ENCODE measurements around the gene KREMEN1.
A peak's percentile ranks its signal among the peaks of the same experiment; 100 is the strongest.

The KREMEN1 gene

GRCh38 chr22:29158546-29158945, 85.7 kb downstream of the KREMEN1 start:
- Histone ChIP-seq H3K4me3 (ENCODE audit: insufficient read depth, low read depth, low read length, poor library complexity, severe bottlenecking) (no peak overlapping the region), H3K27ac (ENCODE audit: insufficient read depth, low read length, poor library complexity, severe bottlenecking) (no peak overlapping the region), H3K27me3 (replicated peaks; ENCODE audit: control insufficient read depth, insufficient read depth, low read length, poor library complexity, severe bottlenecking) (peaks cover 7% of the 10 kb centered on the region), H3K36me3 (ENCODE audit: control insufficient read depth, insufficient read depth, low read length) (no peaks in the 10 kb centered on the region), H3K4me1 (ENCODE audit: control insufficient read depth, insufficient read depth, low read length, poor library complexity, severe bottlenecking) (peaks cover 4% of the 10 kb centered on the region), H3K9me3 (ENCODE audit: control insufficient read depth, low read length) (no peaks in the 10 kb centered on the region)
- DNase-seq, result no peak

- Histone ChIP-seq H3K36me3 (ENCODE audit: control insufficient read depth, insufficient read depth, low read length) (no peaks in the 10 kb centered on the region), H3K27me3 (replicated peaks; ENCODE audit: control insufficient read depth, insufficient read depth, low read length, poor library complexity, severe bottlenecking) (no peaks in the 10 kb centered on the region), H3K4me3 (ENCODE audit: insufficient read depth, low read depth, low read length, poor library complexity, severe bottlenecking) (no peak overlapping the region), H3K9me3 (ENCODE audit: control insufficient read depth, low read length) (no peaks in the 10 kb centered on the region), H3K27ac (ENCODE audit: insufficient read depth, low read length, poor library complexity, severe bottlenecking) (no peak overlapping the region), H3K4me1 (ENCODE audit: control insufficient read depth, insufficient read depth, low read length, poor library complexity, severe bottlenecking) (peaks cover 8% of the 10 kb centered on the region)
- no peak for DNase-seq
Observed at GRCh38 chr22:29163808-29164207, 91.0 kb downstream of the KREMEN1 start.

GRCh38 chr22:29165321-29166060, 92.7 kb downstream of the KREMEN1 start:
- Histone ChIP-seq H3K27me3 (replicated peaks; ENCODE audit: control insufficient read depth, insufficient read depth, low read length, poor library complexity, severe bottlenecking) (no peaks in the 10 kb centered on the region), H3K4me1 (ENCODE audit: control insufficient read depth, insufficient read depth, low read length, poor library complexity, severe bottlenecking) (peaks cover 8% of the 10 kb centered on the region), H3K36me3 (ENCODE audit: control insufficient read depth, insufficient read depth, low read length) (no peaks in the 10 kb centered on the region), H3K4me3 (ENCODE audit: insufficient read depth, low read depth, low read length, poor library complexity, severe bottlenecking) (no peak overlapping the region), H3K9me3 (ENCODE audit: control insufficient read depth, low read length) (no peaks in the 10 kb centered on the region), H3K27ac (ENCODE audit: insufficient read depth, low read length, poor library complexity, severe bottlenecking) (no peak overlapping the region)
- DNase-seq, result no peak

- H3K27me3 ChIP-seq (replicated peaks; ENCODE audit: control insufficient read depth, insufficient read depth, low read length, poor library complexity, severe bottlenecking), result no peaks in the 10 kb centered on the region
- no peak for DNase-seq
Observed at GRCh38 chr22:29166180-29166579, 93.3 kb downstream of the KREMEN1 start.

GRCh38 chr22:29167032-29167911, 94.4 kb downstream of the KREMEN1 start:
- peak in 2 of 3 donors; percentile 5 to 9 for DNase-seq

More at GRCh38 chr22:29166180-29166579, 93.3 kb downstream of the KREMEN1 start:
- H3K36me3 ChIP-seq (ENCODE audit: control insufficient read depth, insufficient read depth, low read length), result no peaks in the 10 kb centered on the region
- H3K4me3 ChIP-seq (ENCODE audit: insufficient read depth, low read depth, low read length, poor library complexity, severe bottlenecking), result no peak overlapping the region
- H3K27ac ChIP-seq (ENCODE audit: insufficient read depth, low read length, poor library complexity, severe bottlenecking), result no peak overlapping the region
- H3K9me3 ChIP-seq (ENCODE audit: control insufficient read depth, low read length), result no peaks in the 10 kb centered on the region
- peaks cover 8% of the 10 kb centered on the region for H3K4me1 ChIP-seq (ENCODE audit: control insufficient read depth, insufficient read depth, low read length, poor library complexity, severe bottlenecking)

GRCh38 chr22:29171721-29172120, 98.9 kb downstream of the KREMEN1 start:
- H3K9me3 ChIP-seq (ENCODE audit: control insufficient read depth, low read length), result no peaks in the 10 kb centered on the region
- DNase-seq, result no peak
- no peaks in the 10 kb centered on the region for H3K36me3 ChIP-seq (ENCODE audit: control insufficient read depth, insufficient read depth, low read length)
- H3K4me1 ChIP-seq (ENCODE audit: control insufficient read depth, insufficient read depth, low read length, poor library complexity, severe bottlenecking), result peaks cover 7% of the 10 kb centered on the region
- H3K4me3 ChIP-seq (ENCODE audit: insufficient read depth, low read depth, low read length, poor library complexity, severe bottlenecking), result no peak overlapping the region
- H3K27me3 ChIP-seq (replicated peaks; ENCODE audit: control insufficient read depth, insufficient read depth, low read length, poor library complexity, severe bottlenecking), result no peaks in the 10 kb centered on the region
- H3K27ac ChIP-seq (ENCODE audit: insufficient read depth, low read length, poor library complexity, severe bottlenecking), result no peak overlapping the region

More at GRCh38 chr22:29167032-29167911, 94.4 kb downstream of the KREMEN1 start:
- H3K9me3 ChIP-seq (ENCODE audit: control insufficient read depth, low read length), result no peaks in the 10 kb centered on the region
- H3K27ac ChIP-seq (ENCODE audit: insufficient read depth, low read length, poor library complexity, severe bottlenecking), result no peak overlapping the region
- no peak overlapping the region for H3K4me3 ChIP-seq (ENCODE audit: insufficient read depth, low read depth, low read length, poor library complexity, severe bottlenecking)
- no peaks in the 10 kb centered on the region for H3K36me3 ChIP-seq (ENCODE audit: control insufficient read depth, insufficient read depth, low read length)
- no peaks in the 10 kb centered on the region for H3K27me3 ChIP-seq (replicated peaks; ENCODE audit: control insufficient read depth, insufficient read depth, low read length, poor library complexity, severe bottlenecking)
- H3K4me1 ChIP-seq (ENCODE audit: control insufficient read depth, insufficient read depth, low read length, poor library complexity, severe bottlenecking), result peaks cover 8% of the 10 kb centered on the region

- H3K9me3 ChIP-seq (ENCODE audit: control insufficient read depth, low read length), result no peaks in the 10 kb centered on the region
- no peak overlapping the region for H3K27ac ChIP-seq (ENCODE audit: insufficient read depth, low read length, poor library complexity, severe bottlenecking)
- H3K4me1 ChIP-seq (ENCODE audit: control insufficient read depth, insufficient read depth, low read length, poor library complexity, severe bottlenecking), result peaks cover 3% of the 10 kb centered on the region
- DNase-seq, result no peak
- H3K36me3 ChIP-seq (ENCODE audit: control insufficient read depth, insufficient read depth, low read length), result no peaks in the 10 kb centered on the region
- no peak overlapping the region for H3K4me3 ChIP-seq (ENCODE audit: insufficient read depth, low read depth, low read length, poor library complexity, severe bottlenecking)
- H3K27me3 ChIP-seq (replicated peaks; ENCODE audit: control insufficient read depth, insufficient read depth, low read length, poor library complexity, severe bottlenecking), result no peaks in the 10 kb centered on the region
Observed at GRCh38 chr22:29172216-29172615, 99.4 kb downstream of the KREMEN1 start.

- no peak overlapping the region for H3K27ac ChIP-seq (ENCODE audit: insufficient read depth, low read length, poor library complexity, severe bottlenecking)
- no peak for DNase-seq
- no peaks in the 10 kb centered on the region for H3K9me3 ChIP-seq (ENCODE audit: control insufficient read depth, low read length)
- H3K27me3 ChIP-seq (replicated peaks; ENCODE audit: control insufficient read depth, insufficient read depth, low read length, poor library complexity, severe bottlenecking), result no peaks in the 10 kb centered on the region
- no peaks in the 10 kb centered on the region for H3K4me1 ChIP-seq (ENCODE audit: control insufficient read depth, insufficient read depth, low read length, poor library complexity, severe bottlenecking)
- no peak overlapping the region for H3K4me3 ChIP-seq (ENCODE audit: insufficient read depth, low read depth, low read length, poor library complexity, severe bottlenecking)
- H3K36me3 ChIP-seq (ENCODE audit: control insufficient read depth, insufficient read depth, low read length), result no peaks in the 10 kb centered on the region
Observed at GRCh38 chr22:29175312-29175835, 102.5 kb downstream of the KREMEN1 start.

- Histone ChIP-seq H3K9me3 (ENCODE audit: control insufficient read depth, low read length) (no peaks in the 10 kb centered on the region), H3K4me1 (ENCODE audit: control insufficient read depth, insufficient read depth, low read length, poor library complexity, severe bottlenecking) (no peaks in the 10 kb centered on the region), H3K27me3 (replicated peaks; ENCODE audit: control insufficient read depth, insufficient read depth, low read length, poor library complexity, severe bottlenecking) (no peaks in the 10 kb centered on the region), H3K27ac (ENCODE audit: insufficient read depth, low read length, poor library complexity, severe bottlenecking) (no peak overlapping the region), H3K4me3 (ENCODE audit: insufficient read depth, low read depth, low read length, poor library complexity, severe bottlenecking) (no peak overlapping the region), H3K36me3 (ENCODE audit: control insufficient read depth, insufficient read depth, low read length) (no peaks in the 10 kb centered on the region)
- DNase-seq, result no peak
Observed at GRCh38 chr22:29183971-29184848, 111.4 kb downstream of the KREMEN1 start.

All from effector memory CD4-positive, alpha-beta T cell (primary cell).